SK-N-MC (cell line): Measurements from ENCODE around the gene SOX6.

ENCODE experiments used
- EZH2 ChIP-seq: fragments of 200-600 bp; sonication (generic); IDR thresholded peaks from one replicate; pipeline ENCODE4 v1.6.1; 2017; ENCODE audit warnings: antibody characterized with exemption
- FOXP2 ChIP-seq: optimal IDR thresholded peaks from 2 replicates; pipeline ENCODE3; 2011; ENCODE audit warnings: mild to moderate bottlenecking, moderate library complexity; ENCODE audit not compliant: insufficient read depth; ENCODE audit errors: extremely low read length, control extremely low read depth
- POLR2AphosphoS5 ChIP-seq: IDR thresholded peaks from 2 replicates; pipeline ENCODE4 v1.6.1; 2012; ENCODE audit warnings: mild to moderate bottlenecking, low read depth, low read length, borderline replicate concordance

- TF ChIP-seq POLR2AphosphoS5: no peak
- TF ChIP-seq EZH2: no peak
- TF ChIP-seq FOXP2: no peak
Observed at GRCh38 chr11:16278979-16279378, 77.4 kb downstream of the SOX6 start.
